Measurements from ENCODE around the gene PI4KB. TPM values are rescaled to one million over a fixed set of nuclear protein-coding genes. Genes with fewer than 3 reads are reported as not detected.

The PI4KB gene
- total RNA-seq, 4 donors from 2014 or later, result 54.8 to 79.5 (median 68.9) TPM

DNA sequence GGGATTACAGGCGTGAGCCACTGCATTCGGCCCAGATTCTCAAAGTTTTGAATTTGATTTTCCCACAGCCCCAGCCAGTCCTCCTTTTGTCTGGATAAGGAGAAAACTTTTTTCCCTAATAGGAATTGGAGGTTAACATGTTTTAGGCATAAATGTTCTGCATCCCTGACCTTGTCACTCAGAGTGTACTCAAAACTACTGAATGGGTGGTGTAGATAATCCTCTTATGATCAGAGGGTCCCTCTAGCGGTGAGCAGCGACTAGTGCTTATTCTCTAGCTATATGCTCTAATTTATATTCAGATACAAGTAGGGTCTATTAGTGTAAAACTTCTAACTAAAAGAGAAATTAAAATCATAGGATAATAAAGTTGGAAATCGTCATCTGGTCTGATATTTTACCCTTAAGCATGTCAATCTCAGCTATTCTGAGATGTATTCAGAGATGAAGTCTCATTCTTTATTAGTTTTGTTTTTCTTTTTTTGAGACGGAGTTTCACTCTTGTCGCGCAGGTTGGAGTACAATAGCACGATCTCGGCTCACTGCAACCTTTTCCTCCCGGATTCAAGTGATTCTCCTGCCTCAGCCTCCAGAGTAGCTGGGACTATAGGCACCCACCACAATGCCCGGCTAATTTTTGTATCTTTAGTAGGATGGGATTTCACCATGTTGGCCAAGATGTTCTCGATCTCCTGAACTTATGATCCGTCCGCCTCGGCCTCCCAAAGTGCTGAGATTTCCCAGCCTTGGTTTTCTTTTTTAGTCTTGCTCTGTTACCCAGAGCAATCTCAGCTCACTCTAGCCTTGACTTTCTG lies 75.4 kb downstream of the PI4KB start:
- peaks cover 22 to 40% (median 29%) of the 10 kb centered on the region in 4 donors for H3K36me3 ChIP-seq
- no peak overlapping the region for H3K27ac ChIP-seq (replicated peaks in 1 of 4)
- intact Hi-C loops (cut with DNase I), result loop anchor here (2.0 kb wide), 1 partner anchor 55 kb away; no protein-coding TSS in a partner anchor
- TF ChIP-seq EP300 (IDR thresholded peaks at IDR 0.05) (no peak), CTCF (IDR thresholded peaks at IDR 0.05) (peak; percentile 82 to 88 (median 86))
- no peak for DNase-seq (ENCODE audit: extremely low spot score)
- no peaks in the 10 kb centered on the region for H3K27me3 ChIP-seq
- H3K4me1 ChIP-seq, result peaks cover 14 to 27% (median 21%) of the 10 kb centered on the region in 4 donors
- WGBS, result 67% methylated on average over 16 of the region's 16 CpGs
- no peaks in the 10 kb centered on the region for H3K9me3 ChIP-seq
- no peak overlapping the region for H3K4me3 ChIP-seq

- H3K36me3 ChIP-seq, result peaks cover 47 to 91% (median 78%) of the 10 kb centered on the region in 4 donors
- peaks cover 0 to 14% (median 8%) of the 10 kb centered on the region in 4 donors for H3K4me1 ChIP-seq
- H3K9me3 ChIP-seq, result no peaks in the 10 kb centered on the region
- intact Hi-C loops (cut with DNase I), result no loop called here
- no peak for DNase-seq (ENCODE audit: extremely low spot score)
- no peak overlapping the region for H3K4me3 ChIP-seq
- TF ChIP-seq POLR2A (IDR thresholded peaks at IDR 0.05; ENCODE audit: low read depth), result no peak
- TF ChIP-seq POLR2AphosphoS5 (IDR thresholded peaks at IDR 0.05), result no peak
- TF ChIP-seq CTCF (IDR thresholded peaks at IDR 0.05), result no peak
- no peak for TF ChIP-seq EP300 (IDR thresholded peaks at IDR 0.05)
- no peaks in the 10 kb centered on the region for H3K27me3 ChIP-seq
- peak overlapping the region in 1 of 4 donors; percentile 7 for H3K27ac ChIP-seq (replicated peaks in 1 of 4)
- 85% methylated on average over 2 of the region's 2 CpGs for WGBS
These were observed 80.4 kb downstream of the PI4KB start for GRCh38 chr1:151246786-151247185.

DNA sequence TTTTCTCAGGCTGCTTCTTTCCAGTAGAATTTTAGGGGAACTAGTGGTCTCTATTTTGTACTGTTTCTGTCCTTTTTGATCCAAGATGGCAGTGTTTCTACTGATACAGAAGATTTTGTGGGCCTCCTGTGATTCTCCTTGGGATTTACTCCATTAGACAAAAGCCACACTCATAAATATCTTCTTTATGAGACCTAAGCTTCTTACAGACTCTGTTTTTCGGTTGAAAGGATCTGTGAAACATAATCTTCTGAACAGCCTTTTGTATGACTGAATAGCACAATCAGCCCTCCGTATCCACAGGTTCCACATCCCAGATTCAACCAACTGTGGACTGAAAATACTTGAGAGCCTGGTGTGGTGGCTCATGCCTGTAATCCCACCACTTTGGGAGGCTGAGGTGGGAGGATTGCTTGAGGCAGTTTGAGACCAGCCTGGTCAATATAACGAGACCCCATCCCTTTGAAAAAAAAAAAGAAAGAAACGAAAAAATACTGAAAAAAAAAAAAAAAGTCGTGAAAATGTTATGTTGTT lies 83.5 kb downstream of the PI4KB start:
- Histone ChIP-seq H3K4me3 (no peak overlapping the region), H3K36me3 (peaks cover 63 to 100% (median 97%) of the 10 kb centered on the region in 4 donors), H3K27me3 (no peaks in the 10 kb centered on the region), H3K27ac (replicated peaks in 1 of 4) (peak overlapping the region in 3 of 4 donors; percentile 30 to 62 (median 39)), H3K9me3 (no peaks in the 10 kb centered on the region), H3K4me1 (peaks cover 0 to 28% (median 15%) of the 10 kb centered on the region in 4 donors)
- intact Hi-C loops (cut with DNase I), result no loop called here
- TF ChIP-seq POLR2A (IDR thresholded peaks at IDR 0.05; ENCODE audit: low read depth), result no peak
- no peak for TF ChIP-seq CTCF (IDR thresholded peaks at IDR 0.05)
- no peak for TF ChIP-seq POLR2AphosphoS5 (IDR thresholded peaks at IDR 0.05)
- no peak for TF ChIP-seq EP300 (IDR thresholded peaks at IDR 0.05)
- 92% methylated on average over 5 of the region's 5 CpGs for WGBS
- no peak for DNase-seq (ENCODE audit: extremely low spot score)

- peaks cover 0 to 37% (median 21%) of the 10 kb centered on the region in 4 donors for H3K4me1 ChIP-seq
- H3K36me3 ChIP-seq, result peaks cover 57 to 100% (median 97%) of the 10 kb centered on the region in 4 donors
- H3K27me3 ChIP-seq, result no peaks in the 10 kb centered on the region
- no peak for DNase-seq (ENCODE audit: extremely low spot score)
- 84% methylated on average over 2 of the region's 2 CpGs for WGBS
- peak overlapping the region in 1 of 4 donors; percentile 10 for H3K4me3 ChIP-seq
- H3K9me3 ChIP-seq, result no peaks in the 10 kb centered on the region
- H3K27ac ChIP-seq (replicated peaks in 1 of 4), result peak overlapping the region; percentile 52 to 64 (median 61)
- TF ChIP-seq POLR2A (IDR thresholded peaks at IDR 0.05; ENCODE audit: low read depth), result no peak
- no peak for TF ChIP-seq EP300 (IDR thresholded peaks at IDR 0.05)
- TF ChIP-seq POLR2AphosphoS5 (IDR thresholded peaks at IDR 0.05), result no peak
- intact Hi-C loops (cut with DNase I), result no loop called here
These were observed 84.8 kb downstream of the PI4KB start for GRCh38 chr1:151242442-151242841.

Small RNA genes within 50 kb of the gene (small RNA-seq; reads per million reads assigned to genes)
- 0 to 0.08 (median 0) reads per million in 3 donors for gene RN7SL444P

Other genes starting within 250 kb of the PI4KB start
- 10 to 100 TPM in 1 of 4 donors, 1 to 10 TPM in 3; 5.3 to 12.2 (median 7.3) TPM for gene SEMA6C, start 180.8 kb downstream of the PI4KB start, total RNA-seq
- gene TNFAIP8L2, start 170.8 kb downstream of the PI4KB start, total RNA-seq, result 1 to 10 TPM; 2.8 to 8.3 (median 5.0) TPM
- gene LYSMD1, start 161.5 kb downstream of the PI4KB start, total RNA-seq, result 10 to 100 TPM; 10.9 to 23.5 (median 12.6) TPM
- gene SCNM1, start 161.3 kb downstream of the PI4KB start, total RNA-seq, result 10 to 100 TPM; 11.2 to 39.3 (median 21.4) TPM
- 1 to 10 TPM in 2 of 4 donors, not detected in 2; 1.5 to 1.6 TPM for gene TMOD4, start 151.4 kb downstream of the PI4KB start, total RNA-seq
- 10 to 100 TPM; 45.7 to 57.0 (median 54.3) TPM for gene VPS72, start 137.2 kb downstream of the PI4KB start, total RNA-seq
- 10 to 100 TPM; 44.7 to 54.9 (median 47.1) TPM for gene PIP5K1A, start 128.9 kb downstream of the PI4KB start, total RNA-seq
- 100 to 1,000 TPM; 157 to 195 (median 176) TPM for gene PSMD4, start 72.7 kb downstream of the PI4KB start, total RNA-seq
- 10 to 100 TPM; 16.6 to 28.6 (median 23.1) TPM for gene ZNF687, start 45.1 kb downstream of the PI4KB start, total RNA-seq
- 10 to 100 TPM; 40.3 to 50.3 (median 45.0) TPM for gene RFX5, start 19.8 kb upstream of the PI4KB start, total RNA-seq
- 100 to 1,000 TPM in 1 of 4 donors, 10 to 100 TPM in 3; 61.4 to 113 (median 81.6) TPM for gene SELENBP1, start 45.3 kb upstream of the PI4KB start, total RNA-seq
- gene PSMB4, start 72.2 kb upstream of the PI4KB start, total RNA-seq, result 100 to 1,000 TPM; 236 to 284 (median 253) TPM
- gene POGZ, start 132.1 kb upstream of the PI4KB start, total RNA-seq, result 10 to 100 TPM; 35.0 to 63.3 (median 49.1) TPM
- gene CGN, start 184.0 kb upstream of the PI4KB start, total RNA-seq, result 1 to 10 TPM in 2 of 4 donors, under 1 TPM in 2; 0.42 to 3.1 (median 0.94) TPM
- gene TUFT1, start 212.9 kb upstream of the PI4KB start, total RNA-seq, result 10 to 100 TPM; 10.4 to 24.2 (median 15.9) TPM